HepG2 (cell line): Measurements from ENCODE around the gene CATSPERE. TPM values are rescaled to one million over a fixed set of nuclear protein-coding genes. Genes with fewer than 3 reads are reported as not detected.

ENCODE experiments used
- ATAC-seq: fragments of 200-7000 bp; cut with Tn5 transposase; 3 replicates; pipeline ENCODE4 v1.9.1; 2020; ENCODE audit warnings: mild to moderate bottlenecking, moderate library complexity
- BruUV-seq: library from RNA; stranded (reverse); fragments of 400-500 nt; replicated peaks from 2 replicates; lab custom pipeline; 2021; lab: Mats Ljungman, UMichigan
- CTCF ChIA-PET: fragments of 300-600 bp; formaldehyde crosslinking; extraction: SDS; loops from one replicate; lab custom pipeline; 2021; ENCODE audit warnings: low total read pairs, inconsistent platforms, low intra/inter-chr PET ratio; lab: Yijun Ruan, JAX
- POLR2A ChIA-PET: fragments of 350-600 bp; sonication (Branson Sonifier 250); formaldehyde crosslinking; loops from one replicate; lab custom pipeline; 2020; ENCODE audit warnings: antibody characterized with exemption, inconsistent platforms; lab: Yijun Ruan, JAX
- DNase-seq: peaks from one replicate; pipeline ENCODE4 v3.0.0-alpha.2; 2015; ENCODE audit warnings: low spot score
- FAIRE-seq: peaks from 3 replicates; lab custom pipeline; 2011; peaks lifted over from hg19 to GRCh38; lab: Jason Lieb, UNC
- H2AFZ ChIP-seq: one replicate; pipeline ENCODE4 v1.6.1; 2011; ENCODE audit warnings: low read length, inconsistent platforms
- H3K27ac ChIP-seq: fragments of 300-600 bp; 3 replicates; pipeline ENCODE4 v1.8.0; 2011; ENCODE audit warnings: mixed run types, mild to moderate bottlenecking, mixed read lengths, low read length, inconsistent platforms; ENCODE audit not compliant: insufficient read depth; ENCODE audit errors: extremely low read length
- H3K27me3 ChIP-seq, 2 experiments: fragments of 200-600 bp in 1 of 2; 2 replicates in 1 of 2; 3 replicates in 1 of 2; pipeline versions ENCODE4 v1.6.0 to v1.8.0; 2011; ENCODE audit warnings: low read length in 2 of 2, mild to moderate bottlenecking in 2 of 2, moderate library complexity in 2 of 2, inconsistent platforms in 1 of 2; ENCODE audit not compliant: insufficient read depth in 2 of 2, control insufficient read depth in 1 of 2
- H3K36me3 ChIP-seq, 2 experiments: fragments of 200-600 bp in 1 of 2; replicated peaks in 1 of 2; 2 replicates in 1 of 2; 3 replicates in 1 of 2; pipeline versions ENCODE4 v1.5.1 to v1.8.0; 2011; ENCODE audit warnings: low read length in 2 of 2, inconsistent platforms in 1 of 2; ENCODE audit not compliant: insufficient read depth in 2 of 2, control insufficient read depth in 1 of 2
- H3K4me1 ChIP-seq: 2 replicates; pipeline ENCODE4 v1.5.1; 2012; ENCODE audit warnings: low read length, inconsistent platforms; ENCODE audit not compliant: insufficient read depth
- H3K4me2 ChIP-seq: 2 replicates; pipeline ENCODE4 v1.6.0; 2011; ENCODE audit warnings: low read depth, low read length, inconsistent platforms
- H3K4me3 ChIP-seq, 3 experiments: fragments of 200-600 bp in 1 of 3; sonication (generic), shearing (Covaris generic) in 1 of 3; replicated peaks in 1 of 3; 2 replicates each; pipeline ENCODE4 v1.5.1; 2011 to 2016; ENCODE audit warnings: low read length in 3 of 3, inconsistent platforms in 2 of 3, low read depth in 2 of 3, mild to moderate bottlenecking in 2 of 3, control low read depth in 1 of 3, mixed read lengths in 1 of 3; ENCODE audit not compliant: insufficient read depth in 1 of 3
- H3K79me2 ChIP-seq: one replicate; pipeline ENCODE4 v1.6.1; 2011; ENCODE audit warnings: low read length, inconsistent platforms; ENCODE audit not compliant: insufficient read depth
- H3K9ac ChIP-seq: 2 replicates; pipeline ENCODE4 v1.6.0; 2011; ENCODE audit warnings: mild to moderate bottlenecking, low read depth, low read length, inconsistent platforms; ENCODE audit not compliant: insufficient read depth
- H3K9me3 ChIP-seq: 2 replicates; pipeline ENCODE4 v1.5.1; 2012; ENCODE audit warnings: mild to moderate bottlenecking, low read length
- H4K20me1 ChIP-seq: 2 replicates; pipeline ENCODE4 v1.6.0; 2011; ENCODE audit warnings: inconsistent platforms, mild to moderate bottlenecking, low read length, moderate library complexity; ENCODE audit not compliant: insufficient read depth
- CHD2 ChIP-seq: IDR thresholded peaks from 2 replicates; pipeline ENCODE4 v1.6.1; 2011; ENCODE audit warnings: low read depth, low read length, improper control_type of control experiment
- GTF2F1 ChIP-seq: fragments of 150-350 bp; IDR thresholded peaks from 2 replicates; pipeline ENCODE4 v1.6.1; 2014; ENCODE audit warnings: low read length
- IKZF1 ChIP-seq: fragments of 450-650 bp; IDR thresholded peaks from 2 replicates; pipeline ENCODE4 v1.7.1; 2016
- KAT8 ChIP-seq: IDR thresholded peaks from 2 replicates; pipeline ENCODE4 v1.6.1; 2016; ENCODE audit warnings: missing genetic modification reagents, missing compliant biosample characterization
- RBFOX2 ChIP-seq: fragments of 200-400 bp; formaldehyde crosslinking; IDR thresholded peaks from 2 replicates; pipeline ENCODE4 v1.6.1; 2017; ENCODE audit warnings: low read depth, mild to moderate bottlenecking, low read length
- ZBTB3 ChIP-seq: sonication (generic); formaldehyde crosslinking; IDR thresholded peaks from 2 replicates; pipeline ENCODE4 v1.4.0; 2020; ENCODE audit warnings: low read depth, mild to moderate bottlenecking, moderate library complexity, missing genetic modification reagents, borderline replicate concordance
- ZNF124 ChIP-seq: sonication (generic); formaldehyde crosslinking; IDR thresholded peaks from 2 replicates; pipeline ENCODE4 v1.4.0; 2020; ENCODE audit warnings: missing genetic modification reagents
- ZNF546 ChIP-seq: sonication (generic); formaldehyde crosslinking; conservative IDR thresholded peaks from 2 replicates; pipeline ENCODE4 v1.8.1; 2023; ENCODE audit warnings: mild to moderate bottlenecking, missing genetic modification reagents
- ZNF749 ChIP-seq: sonication (generic); formaldehyde crosslinking; IDR thresholded peaks from 2 replicates; pipeline ENCODE4 v1.8.0; 2022; ENCODE audit warnings: mild to moderate bottlenecking, missing genetic modification reagents, moderate library complexity, borderline replicate concordance
- ZNF879 ChIP-seq: sonication (generic); formaldehyde crosslinking; IDR thresholded peaks from 2 replicates; pipeline ENCODE4 v1.8.1; 2023; ENCODE audit warnings: missing genetic modification reagents
- ZNF883 ChIP-seq: sonication (generic); formaldehyde crosslinking; IDR thresholded peaks from 2 replicates; pipeline ENCODE4 v1.5.1; 2020; ENCODE audit warnings: mild to moderate bottlenecking, missing genetic modification reagents; ENCODE audit errors: not compliant biosample characterization
- WGBS: methylation state at CpG from one replicate; pipeline ENCODE4 v1.1.6; 2017; ENCODE audit warnings: low lambda C conversion rate; 5-methylcytosine and 5-hydroxymethylcytosine counted together
- in situ Hi-C: cut with HindIII; loops from 2 replicates; pipeline ENCODE4 v1.10.0; 2017; ENCODE audit warnings: low pct_unique_long_range_greater_than_20kb; ENCODE audit not compliant: extremely low pct_ligation_motif_present
- intact Hi-C: fragments of 100-400 bp; cut with micrococcal nuclease; formaldehyde crosslinking; loops from one replicate; pipeline ENCODE4 v1.10.0; 2022; ENCODE audit not compliant: unreplicated experiment
- polyA plus RNA-seq, 8 experiments: library from polyadenylated mRNA; depleted of rRNA in 3 of 8; stranded (reverse) in 7 of 8; unstranded in 1 of 8; fragments of >200 nt; fragmentation: Illumina TruSeq in 4 of 8; extraction: Trizol in 4 of 8; gene quantifications; 2 replicates each; pipeline versions ENCODE4 v1.2.1 to v1.2.3, GENCODE V29; 2011 to 2016; ENCODE audit warnings: low read depth in 4 of 8, missing spikeins in 1 of 8, mixed read lengths in 1 of 8; ENCODE audit not compliant: insufficient read depth in 1 of 8
- total RNA-seq, 5 experiments: library from RNA; depleted of rRNA; stranded (reverse); fragments of >200 nt; fragmentation: Illumina TruSeq; extraction: Trizol; gene quantifications; 2 replicates each; pipeline ENCODE4 v1.2.3, GENCODE V29; 2016; ENCODE audit warnings: low read depth in 1 of 5
- TF ChIP-seq, protein P1 (sequence below): sonication (generic); formaldehyde crosslinking; IDR thresholded peaks from 2 replicates; pipeline ENCODE4 v1.4.0; 2020; ENCODE audit warnings: missing genetic modification reagents, mild to moderate bottlenecking, borderline replicate concordance
- TF ChIP-seq, protein P2 (sequence below): sonication (generic); formaldehyde crosslinking; IDR thresholded peaks from 2 replicates; pipeline ENCODE4 v1.8.0; 2022; ENCODE audit warnings: low read depth, missing genetic modification reagents

The CATSPERE gene
- total and polyA plus RNA-seq, 2 of the 13 experiments (the other 11 are each of a cell fraction or from before 2014, with no cell fraction given): 0.34 to 0.51 TPM

- Histone ChIP-seq H3K27me3 (0 out of 5 replicates have a peak, but pooled peaks cover 0 to 3% of the 10 kb centered on the region in 2 experiments), H3K79me2 (no peaks in the 10 kb centered on the region), H2AFZ (no peak overlapping the region), H4K20me1 (no peaks in the 10 kb centered on the region), H3K9ac (no peak overlapping the region), H3K27ac (no peak overlapping the region), H3K4me2 (no peak overlapping the region), H3K4me3 (no peak overlapping the region), H3K9me3 (no peaks in the 10 kb centered on the region), H3K36me3 (no peaks in the 10 kb centered on the region), H3K4me1 (peaks cover 5% of the 10 kb centered on the region)
- ChIA-PET POLR2A (no interaction called here), CTCF (no interaction called here)
- WGBS: 0% methylated on average over 1 of the region's 1 CpG
- TF ChIP-seq ZNF546 (CRISPR knock-in tag) (no peak), ZBTB3 (CRISPR knock-in tag) (no peak), ZNF883 (CRISPR knock-in tag) (no peak), KAT8 (CRISPR knock-in tag) (no peak), GTF2F1 (no peak), ZNF879 (CRISPR knock-in tag) (no peak), ZNF749 (CRISPR knock-in tag) (no peak), CHD2 (no peak), RBFOX2 (no peak)
- no peak for DNase-seq
- FAIRE-seq: no peak
- in situ Hi-C loops: no loop called here
- intact Hi-C loops: no loop called here
- no peak for ATAC-seq
- no TSS peak for BruUV-seq
These were observed 95.2 kb downstream of the CATSPERE start for GRCh38 chr1:244556263-244556662.

DNA sequence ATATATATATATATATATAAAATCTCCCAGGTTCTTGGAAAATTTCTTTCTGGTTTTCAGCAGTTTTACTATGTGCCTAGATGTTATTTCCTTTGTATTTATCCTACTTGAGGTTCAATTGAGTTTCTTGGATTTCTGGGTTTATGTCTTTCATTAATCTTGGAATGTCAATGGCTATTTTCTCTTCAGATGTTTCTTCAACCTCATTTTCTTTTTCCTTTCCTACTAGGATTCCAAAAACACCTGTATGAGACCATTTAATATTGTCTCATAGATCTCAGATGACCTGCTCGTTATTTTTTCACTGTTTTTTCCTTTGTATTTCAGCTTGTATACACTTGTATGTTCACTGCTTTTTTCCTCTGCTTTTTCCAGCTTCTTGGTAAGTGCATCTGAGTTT is 96.5 kb downstream of the CATSPERE start:
- Histone ChIP-seq H3K4me2 (no peak overlapping the region), H3K9ac (no peak overlapping the region), H4K20me1 (no peaks in the 10 kb centered on the region), H2AFZ (no peak overlapping the region), H3K4me1 (no peaks in the 10 kb centered on the region; the same call in 1 of the 2 replicates), H3K27ac (no peak overlapping the region), H3K36me3 (no peaks in the 10 kb centered on the region), H3K9me3 (no peaks in the 10 kb centered on the region), H3K27me3 (0 out of 5 replicates have a peak, but pooled peaks cover 0 to 3% of the 10 kb centered on the region in 2 experiments), H3K79me2 (no peaks in the 10 kb centered on the region), H3K4me3 (no peak overlapping the region)
- FAIRE-seq: no peak
- in situ Hi-C loops (no loop called here), intact Hi-C loops (no loop called here)
- 0% methylated on average over 1 of the region's 1 CpG for WGBS
- ATAC-seq: no peak
- ChIA-PET CTCF (no interaction called here), POLR2A (no interaction called here)
- BruUV-seq: no TSS peak
- DNase-seq: no peak
- TF ChIP-seq, protein P1, sequence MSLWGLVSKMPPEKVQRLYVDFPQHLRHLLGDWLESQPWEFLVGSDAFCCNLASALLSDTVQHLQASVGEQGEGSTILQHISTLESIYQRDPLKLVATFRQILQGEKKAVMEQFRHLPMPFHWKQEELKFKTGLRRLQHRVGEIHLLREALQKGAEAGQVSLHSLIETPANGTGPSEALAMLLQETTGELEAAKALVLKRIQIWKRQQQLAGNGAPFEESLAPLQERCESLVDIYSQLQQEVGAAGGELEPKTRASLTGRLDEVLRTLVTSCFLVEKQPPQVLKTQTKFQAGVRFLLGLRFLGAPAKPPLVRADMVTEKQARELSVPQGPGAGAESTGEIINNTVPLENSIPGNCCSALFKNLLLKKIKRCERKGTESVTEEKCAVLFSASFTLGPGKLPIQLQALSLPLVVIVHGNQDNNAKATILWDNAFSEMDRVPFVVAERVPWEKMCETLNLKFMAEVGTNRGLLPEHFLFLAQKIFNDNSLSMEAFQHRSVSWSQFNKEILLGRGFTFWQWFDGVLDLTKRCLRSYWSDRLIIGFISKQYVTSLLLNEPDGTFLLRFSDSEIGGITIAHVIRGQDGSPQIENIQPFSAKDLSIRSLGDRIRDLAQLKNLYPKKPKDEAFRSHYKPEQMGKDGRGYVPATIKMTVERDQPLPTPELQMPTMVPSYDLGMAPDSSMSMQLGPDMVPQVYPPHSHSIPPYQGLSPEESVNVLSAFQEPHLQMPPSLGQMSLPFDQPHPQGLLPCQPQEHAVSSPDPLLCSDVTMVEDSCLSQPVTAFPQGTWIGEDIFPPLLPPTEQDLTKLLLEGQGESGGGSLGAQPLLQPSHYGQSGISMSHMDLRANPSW (CRISPR knock-in tag): no peak
- TF ChIP-seq ZNF124 (CRISPR knock-in tag) (no peak), IKZF1 (no peak)
- TF ChIP-seq, protein P2, sequence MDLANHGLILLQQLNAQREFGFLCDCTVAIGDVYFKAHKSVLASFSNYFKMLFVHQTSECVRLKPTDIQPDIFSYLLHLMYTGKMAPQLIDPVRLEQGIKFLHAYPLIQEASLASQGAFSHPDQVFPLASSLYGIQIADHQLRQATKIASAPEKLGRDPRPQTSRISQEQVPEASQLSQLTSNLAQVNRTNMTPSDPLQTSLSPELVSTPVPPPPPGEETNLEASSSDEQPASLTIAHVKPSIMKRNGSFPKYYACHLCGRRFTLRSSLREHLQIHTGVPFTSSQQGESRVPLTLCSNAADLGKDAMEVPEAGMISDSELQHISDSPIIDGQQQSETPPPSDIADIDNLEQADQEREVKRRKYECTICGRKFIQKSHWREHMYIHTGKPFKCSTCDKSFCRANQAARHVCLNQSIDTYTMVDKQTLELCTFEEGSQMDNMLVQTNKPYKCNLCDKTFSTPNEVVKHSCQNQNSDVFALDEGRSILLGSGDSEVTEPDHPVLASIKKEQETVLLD (CRISPR knock-in tag): no peak
